Transverse colon (tissue), 4 donors: ENCODE results near the gene SLC2A1. TPM values are rescaled to one million over a fixed set of nuclear protein-coding genes. Genes with fewer than 3 reads are reported as not detected.
A peak's percentile ranks its signal among the peaks of the same experiment; 100 is the strongest.

Experiments used
- DNase-seq: peaks from one replicate; pipeline ENCODE4 v3.0.0-alpha.2; 2019
- H3K27ac ChIP-seq, 4 donors: fragments of 200-600 bp; sonication (generic); 2 replicates each; pipeline ENCODE4 v1.5.1; 2016 to 2018; ENCODE audit warnings: inconsistent platforms in 4 of 4
- H3K27me3 ChIP-seq: fragments of 200-600 bp; sonication (generic); 2 replicates; pipeline ENCODE4 v1.5.1; 2017; ENCODE audit warnings: inconsistent platforms
- H3K36me3 ChIP-seq, 4 donors: fragments of 200-600 bp; sonication (generic); 2 replicates each; pipeline ENCODE4 v1.5.1; 2017 to 2019; ENCODE audit warnings: inconsistent platforms in 4 of 4
- H3K4me1 ChIP-seq, 4 donors: fragments of 200-600 bp; sonication (generic); 2 replicates each; pipeline ENCODE4 v1.5.1; 2017 to 2020; ENCODE audit warnings: inconsistent platforms in 4 of 4
- H3K4me3 ChIP-seq, 4 donors: fragments of 200-600 bp; sonication (generic); 1 replicate in 1 of 4; 2 replicates in 3 of 4; pipeline versions ENCODE4 v1.5.1 to v1.6.1; 2017 to 2019; ENCODE audit warnings: inconsistent platforms in 4 of 4
- H3K9me3 ChIP-seq, 2 donors: fragments of 200-600 bp; sonication (generic); 2 replicates each; pipeline ENCODE4 v1.5.1; 2017 to 2019; ENCODE audit warnings: inconsistent platforms in 2 of 2
- EP300 ChIP-seq: sonication (generic); formaldehyde crosslinking; IDR thresholded peaks from one replicate; pipeline ENCODE4 v1.6.1; 2017; ENCODE audit warnings: antibody characterized with exemption, low read depth
- POLR2A ChIP-seq: fragments of 450-650 bp; IDR thresholded peaks from one replicate; pipeline ENCODE4 v1.6.1; 2016; ENCODE audit warnings: antibody characterized with exemption, mild to moderate bottlenecking, moderate library complexity
- POLR2AphosphoS5 ChIP-seq, 3 donors: sonication (generic); formaldehyde crosslinking; IDR thresholded peaks; one replicate each; pipeline ENCODE4 v1.6.1; 2016; ENCODE audit warnings: antibody characterized with exemption in 3 of 3
- WGBS, 2 donors: methylation state at CpG; one replicate each; pipeline ENCODE4 v1.1.5; 2018; ENCODE audit warnings: low coverage in 1 of 2; 5-methylcytosine and 5-hydroxymethylcytosine counted together
- in situ Hi-C, 4 donors: fragments of 200-750 bp; cut with MboI; loops; one replicate each; pipeline versions ENCODE4 v1.15.0 to v1.15.1; 2017; ENCODE audit warnings: low sequenced_read_pairs in 3 of 4, low pct_ligation_motif_present in 1 of 4, low pct_unique_long_range_greater_than_20kb in 1 of 4
- intact Hi-C: fragments of 100-400 bp; cut with DNase I; formaldehyde crosslinking; loops from one replicate; pipeline ENCODE4 v1.15.1; 2023; ENCODE audit warnings: low total_unique reads
- total RNA-seq, 4 donors: library from RNA; depleted of rRNA; stranded (reverse); fragments of >200 nt; gene quantifications; one replicate each; pipeline ENCODE4 v1.1.0, GENCODE V29; 2016
- TF ChIP-seq, protein P1 (sequence below), 5 experiments: fragments of 200-600 bp in 3 of 5; fragments of 450-650 bp in 2 of 5; sonication (generic) in 3 of 5; IDR thresholded peaks; 1 replicate in 2 of 5; 2 replicates in 3 of 5; pipeline ENCODE4 v1.5.1; 2016 to 2017; ENCODE audit warnings: antibody characterized with exemption in 5 of 5, inconsistent platforms in 3 of 5, mild to moderate bottlenecking in 2 of 5, moderate library complexity in 1 of 5

SLC2A1 gene
- total RNA-seq, 4 donors from 2014 or later: 37.2 to 98.9 (median 69.1) TPM

DNA sequence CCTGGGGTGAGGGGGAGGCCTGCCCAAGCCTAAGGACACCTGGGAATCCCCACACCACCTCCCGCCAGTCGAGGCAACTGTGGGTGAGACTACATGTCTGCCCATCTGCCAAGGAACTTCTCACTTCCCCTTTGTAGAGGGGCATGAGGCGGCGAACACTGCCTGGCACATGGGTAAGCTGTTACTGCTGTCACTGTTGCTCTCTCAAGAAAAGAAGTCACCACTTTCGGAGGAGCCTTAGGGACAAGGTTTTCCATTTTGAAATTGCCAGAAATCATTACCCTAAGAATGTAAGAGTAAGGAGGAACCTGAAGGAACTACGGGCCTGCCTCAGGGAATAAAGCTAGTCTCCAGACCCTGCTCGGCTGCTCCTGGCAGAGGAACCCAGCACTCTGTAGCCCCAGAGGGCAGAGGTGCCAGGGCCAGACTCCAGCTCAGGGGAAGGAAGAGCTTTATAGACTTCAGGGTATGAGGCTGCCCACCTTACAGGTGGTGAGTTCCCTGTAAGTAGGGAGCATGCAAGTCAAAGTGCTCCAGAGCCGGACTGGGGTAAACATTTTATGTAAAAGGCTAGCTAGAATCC, 23.3 kb downstream of the SLC2A1 start:
- H3K9me3 ChIP-seq: no peaks in the 10 kb centered on the region
- peak overlapping the region; percentile 76 to 92 (median 86) for H3K27ac ChIP-seq
- in situ Hi-C loops: no loop called here
- intact Hi-C loops: no loop called here
- TF ChIP-seq EP300 (no peak), POLR2A (no peak), POLR2AphosphoS5 (IDR thresholded peaks at IDR 0.05) (peak in 1 of 3 donors; percentile 32)
- TF ChIP-seq, protein P1, sequence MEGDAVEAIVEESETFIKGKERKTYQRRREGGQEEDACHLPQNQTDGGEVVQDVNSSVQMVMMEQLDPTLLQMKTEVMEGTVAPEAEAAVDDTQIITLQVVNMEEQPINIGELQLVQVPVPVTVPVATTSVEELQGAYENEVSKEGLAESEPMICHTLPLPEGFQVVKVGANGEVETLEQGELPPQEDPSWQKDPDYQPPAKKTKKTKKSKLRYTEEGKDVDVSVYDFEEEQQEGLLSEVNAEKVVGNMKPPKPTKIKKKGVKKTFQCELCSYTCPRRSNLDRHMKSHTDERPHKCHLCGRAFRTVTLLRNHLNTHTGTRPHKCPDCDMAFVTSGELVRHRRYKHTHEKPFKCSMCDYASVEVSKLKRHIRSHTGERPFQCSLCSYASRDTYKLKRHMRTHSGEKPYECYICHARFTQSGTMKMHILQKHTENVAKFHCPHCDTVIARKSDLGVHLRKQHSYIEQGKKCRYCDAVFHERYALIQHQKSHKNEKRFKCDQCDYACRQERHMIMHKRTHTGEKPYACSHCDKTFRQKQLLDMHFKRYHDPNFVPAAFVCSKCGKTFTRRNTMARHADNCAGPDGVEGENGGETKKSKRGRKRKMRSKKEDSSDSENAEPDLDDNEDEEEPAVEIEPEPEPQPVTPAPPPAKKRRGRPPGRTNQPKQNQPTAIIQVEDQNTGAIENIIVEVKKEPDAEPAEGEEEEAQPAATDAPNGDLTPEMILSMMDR (IDR thresholded peaks at IDR 0.05): no peak
- DNase-seq: peak; percentile 72
- WGBS, 2 donors: 71% methylated on average over 8 of the region's 8 CpGs; no CpG with 5 or more reads in 1 of the 2 donors
- no peak overlapping the region for H3K4me3 ChIP-seq
- H3K27me3 ChIP-seq: no peaks in the 10 kb centered on the region
- H3K4me1 ChIP-seq: peaks cover 36 to 80% (median 70%) of the 10 kb centered on the region in 4 donors
- H3K36me3 ChIP-seq: peaks cover 0 to 2% (median 0%) of the 10 kb centered on the region in 4 donors

DNA sequence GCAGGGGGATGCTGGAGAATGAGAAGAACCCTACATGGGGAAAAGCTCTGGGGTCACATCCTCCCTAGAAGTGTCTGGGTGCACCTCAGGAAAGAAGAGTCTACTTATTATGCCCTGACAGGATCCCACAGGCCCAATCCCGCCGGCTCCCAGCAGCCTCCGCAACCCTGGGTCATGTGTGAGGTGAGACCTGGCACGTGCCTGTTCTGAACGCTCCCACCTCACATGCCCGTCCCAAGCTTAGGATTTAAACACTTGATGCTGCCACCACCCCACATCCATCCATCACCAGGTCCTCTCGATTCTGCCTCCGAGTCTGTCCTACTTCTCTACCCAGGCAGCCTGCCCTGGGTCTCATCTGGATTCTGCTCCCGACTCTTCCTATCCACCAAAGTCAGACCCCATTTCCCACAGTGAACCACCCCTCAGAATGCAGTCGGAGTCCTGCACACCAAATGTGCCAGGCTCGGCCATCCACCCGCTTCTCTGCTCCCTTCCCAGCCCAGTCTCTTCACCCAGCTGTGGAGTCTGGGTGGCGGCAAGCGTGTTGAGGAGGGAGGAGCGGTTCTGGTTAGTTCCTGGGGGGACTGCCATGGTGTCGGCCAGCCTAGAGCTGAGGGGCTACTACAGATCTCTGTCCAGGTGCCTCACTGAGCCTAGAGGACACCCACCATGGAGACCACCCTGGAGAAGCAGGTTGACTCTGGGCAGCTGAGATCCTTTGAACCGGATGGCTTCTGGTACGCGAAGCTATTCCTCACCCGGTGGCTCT, 23.9 kb downstream of the SLC2A1 start:
- Histone ChIP-seq H3K36me3 (peaks cover 0 to 8% (median 0%) of the 10 kb centered on the region in 4 donors), H3K4me1 (peaks cover 36 to 73% (median 64%) of the 10 kb centered on the region in 4 donors), H3K4me3 (no peak overlapping the region), H3K9me3 (no peaks in the 10 kb centered on the region), H3K27ac (peak overlapping the region in 3 of 4 donors; percentile 76 to 92 (median 90)), H3K27me3 (no peaks in the 10 kb centered on the region)
- intact Hi-C loops: no loop called here
- in situ Hi-C loops: no loop called here
- DNase-seq: peak; percentile 14
- WGBS, 2 donors: 90 to 93% methylated on average over 10 to 20 of the region's 20 CpGs
- TF ChIP-seq, protein P1 (IDR thresholded peaks at IDR 0.05): no peak
- TF ChIP-seq POLR2AphosphoS5 (IDR thresholded peaks at IDR 0.05) (no peak), POLR2A (no peak), EP300 (no peak)

DNA sequence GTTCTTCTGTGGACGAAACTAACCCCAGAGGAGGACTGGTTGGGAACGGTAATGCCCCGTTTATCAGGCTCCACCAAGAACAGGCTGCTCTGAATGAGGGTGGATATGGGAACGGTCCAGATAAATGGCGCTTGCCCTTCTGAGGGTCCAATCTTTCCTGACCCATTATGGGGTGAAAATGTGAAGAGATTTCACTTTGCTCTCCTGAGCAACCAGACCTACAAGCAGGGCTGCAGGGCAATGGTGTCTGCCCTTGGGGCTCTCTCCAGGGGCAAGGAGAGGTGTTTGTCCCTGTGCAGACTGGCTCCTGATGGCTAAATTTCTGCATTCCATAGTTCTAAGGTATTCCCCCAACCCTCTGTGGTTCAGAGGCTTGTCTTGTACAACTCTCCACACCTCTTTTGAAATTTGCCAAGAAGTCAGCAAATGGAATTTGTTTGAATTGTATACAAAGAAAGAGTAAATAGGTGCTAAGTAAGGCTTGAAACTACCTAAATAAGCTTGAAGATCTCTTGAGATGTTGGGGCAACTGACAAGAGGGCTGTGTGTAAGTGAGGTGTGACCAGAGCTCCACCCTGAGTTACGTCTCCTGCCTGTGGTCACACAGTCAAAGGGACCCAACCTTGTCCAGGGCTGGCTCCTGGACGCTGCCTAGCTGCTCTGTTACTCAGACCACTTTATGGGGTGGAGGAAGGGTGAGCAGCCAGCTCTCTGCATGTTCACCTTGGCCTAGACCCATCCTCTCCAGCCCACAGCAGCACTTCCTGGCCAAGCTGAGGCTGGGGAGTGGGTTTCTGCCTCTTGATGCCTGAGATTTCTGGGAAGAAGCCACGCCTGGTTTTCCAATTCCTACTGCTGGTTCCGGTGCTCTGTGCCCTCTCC, 24.8 kb downstream of the SLC2A1 start:
- peaks cover 35 to 64% (median 57%) of the 10 kb centered on the region in 4 donors for H3K4me1 ChIP-seq

More for the DNA sequence above, 24.8 kb downstream of the SLC2A1 start:
- no peak for DNase-seq
- H3K27ac ChIP-seq: peak overlapping the region in 3 of 4 donors; percentile 23 to 88 (median 87)
- WGBS, 2 donors: 84 to 90% methylated on average over 4 to 8 of the region's 9 CpGs
- no peaks in the 10 kb centered on the region for H3K27me3 ChIP-seq
- intact Hi-C loops (no loop called here), in situ Hi-C loops (no loop called here)
- H3K4me3 ChIP-seq: no peak overlapping the region
- no peaks in the 10 kb centered on the region for H3K9me3 ChIP-seq
- no peak for TF ChIP-seq POLR2AphosphoS5 (IDR thresholded peaks at IDR 0.05)
- TF ChIP-seq EP300: no peak
- TF ChIP-seq, protein P1 (IDR thresholded peaks at IDR 0.05): no peak
- TF ChIP-seq POLR2A: no peak
- peaks cover 0 to 14% (median 0%) of the 10 kb centered on the region in 4 donors for H3K36me3 ChIP-seq
